Cardiac fibroblast (primary cell): ENCODE measurements around the gene TIMM17A.

Source experiments
- DNase-seq, 2 donors: peaks; one replicate each; pipeline versions ENCODE4 v3.0.0 to v3.0.0-alpha.2; 2010; ENCODE audit warnings: low read depth in 2 of 2
- H3K4me3 ChIP-seq, 2 donors: replicated peaks in 1 of 2; 1 replicate in 1 of 2; 2 replicates in 1 of 2; pipeline ENCODE4 v1.5.1; 2011; ENCODE audit warnings: low read depth in 2 of 2, low read length in 2 of 2, mild to moderate bottlenecking in 2 of 2, moderate library complexity in 1 of 2
- CTCF ChIP-seq: IDR thresholded peaks from one replicate; pipeline ENCODE4 v1.5.1; 2011; ENCODE audit warnings: low read depth, mild to moderate bottlenecking, low read length, inconsistent platforms

The TIMM17A gene

GRCh38 chr1:202007805-202008489, 52.6 kb downstream of the TIMM17A start:
- DNase-seq: peak in 1 of 2 donors; percentile 55
- no peak overlapping the region for H3K4me3 ChIP-seq
- TF ChIP-seq CTCF: no peak

GRCh38 chr1:202009326-202010179, 54.2 kb downstream of the TIMM17A start:
- no peak overlapping the region for H3K4me3 ChIP-seq
- TF ChIP-seq CTCF: peak; percentile 86
- DNase-seq: peak; percentile 84 to 85

- no peak for DNase-seq
- no peak for TF ChIP-seq CTCF
- no peak within 1 kb of the TSS for H3K4me3 ChIP-seq
Measured at GRCh38 chr1:202010180-202011015, 55.1 kb downstream of the TIMM17A start, which contains the start of gene ELF3. TSS of gene ELF3 (plus strand) at chr1:202010587. CDS start at chr1:202011137, 550 bp downstream.

- DNase-seq: no peak
- TF ChIP-seq CTCF: no peak
- H3K4me3 ChIP-seq: no peak overlapping the region
Measured at GRCh38 chr1:202011994-202012393, 56.7 kb downstream of the TIMM17A start.

GRCh38 chr1:202012544-202013478, 57.5 kb downstream of the TIMM17A start:
- DNase-seq: no peak
- no peak overlapping the region for H3K4me3 ChIP-seq
- TF ChIP-seq CTCF: no peak
